H1 (cell line): ENCODE data around the gene DHCR24. TPM values are rescaled to one million over a fixed set of nuclear protein-coding genes. Genes with fewer than 3 reads are reported as not detected.

Source experiments
- CTCF ChIA-PET: fragments of 300-600 bp; sonication (Branson Sonifier 250); formaldehyde crosslinking; loops from one replicate; lab custom pipeline; 2021; ENCODE audit not compliant: partially characterized antibody; lab: Charles Lee
- POLR2A ChIA-PET: fragments of 300-600 bp; sonication (Branson Sonifier 250); formaldehyde crosslinking; loops from one replicate; lab custom pipeline; 2021; ENCODE audit warnings: inconsistent platforms; ENCODE audit not compliant: partially characterized antibody; lab: Charles Lee
- DNase-seq, 2 experiments: peaks; one replicate each; pipeline versions ENCODE4 v3.0.0 to v3.0.0-alpha.2; 2010 to 2022; ENCODE audit warnings: low spot score in 2 of 2, low read depth in 1 of 2, mixed read lengths in 1 of 2
- FAIRE-seq: peaks from 2 replicates; lab custom pipeline; 2011; peaks lifted over from hg19 to GRCh38; lab: Jason Lieb, UNC
- H2AFZ ChIP-seq: 2 replicates; pipeline ENCODE4 v1.8.1; 2012; ENCODE audit warnings: low read length, inconsistent platforms
- H2AK5ac ChIP-seq: 2 replicates; pipeline ENCODE4 v1.6.1; 2013; ENCODE audit warnings: low read depth, low read length
- H2BK120ac ChIP-seq: replicated peaks from 2 replicates; pipeline ENCODE3; 2013; ENCODE audit warnings: low read depth, low read length, inconsistent platforms
- H2BK12ac ChIP-seq: 2 replicates; pipeline ENCODE4 v1.6.1; 2013; ENCODE audit warnings: low read depth, low read length
- H2BK15ac ChIP-seq: 2 replicates; pipeline ENCODE4 v1.6.1; 2013; ENCODE audit warnings: low read length
- H2BK20ac ChIP-seq: 2 replicates; pipeline ENCODE4 v1.6.1; 2013; ENCODE audit warnings: low read length
- H2BK5ac ChIP-seq: 2 replicates; pipeline ENCODE4 v1.6.1; 2013; ENCODE audit warnings: low read depth, low read length
- H3K14ac ChIP-seq: 2 replicates; pipeline ENCODE4 v1.6.1; 2013; ENCODE audit warnings: inconsistent platforms; ENCODE audit not compliant: insufficient read length
- H3K18ac ChIP-seq: 2 replicates; pipeline ENCODE4 v1.6.1; 2013; ENCODE audit warnings: low read length; ENCODE audit errors: extremely low read depth
- H3K23ac ChIP-seq: 2 replicates; pipeline ENCODE4 v1.6.1; 2013; ENCODE audit warnings: inconsistent platforms; ENCODE audit not compliant: insufficient read length
- H3K23me2 ChIP-seq: 2 replicates; pipeline ENCODE4 v1.6.1; 2013; ENCODE audit warnings: low read depth, low read length
- H3K27ac ChIP-seq: 2 replicates; pipeline ENCODE4 v1.6.1; 2011; ENCODE audit warnings: low read depth, low read length, inconsistent platforms
- H3K27me3 ChIP-seq, 4 experiments: replicated peaks in 1 of 4; 1 replicate in 1 of 4; 2 replicates in 3 of 4; pipeline versions ENCODE4 v1.6.1 to v1.8.1; 2011 to 2013; ENCODE audit warnings: low read length in 3 of 4, mild to moderate bottlenecking in 3 of 4, inconsistent platforms in 2 of 4, mixed read lengths in 2 of 4, moderate library complexity in 1 of 4; ENCODE audit not compliant: control insufficient read depth in 3 of 4, insufficient read depth in 3 of 4; ENCODE audit errors: extremely low read depth in 1 of 4
- H3K36me3 ChIP-seq, 4 experiments: 2 replicates each; pipeline versions ENCODE4 v1.6.1 to v1.8.1; 2011 to 2013; ENCODE audit warnings: mild to moderate bottlenecking in 4 of 4, low read length in 3 of 4, moderate library complexity in 2 of 4, control low read depth in 1 of 4, inconsistent platforms in 1 of 4; ENCODE audit not compliant: insufficient read depth in 4 of 4, control insufficient read depth in 2 of 4
- H3K4ac ChIP-seq: replicated peaks from 2 replicates; pipeline ENCODE3; 2013; ENCODE audit warnings: low read length, low read depth, mixed read lengths, inconsistent platforms; ENCODE audit not compliant: insufficient read length
- H3K4me1 ChIP-seq, 4 experiments: replicated peaks in 1 of 4; 1 replicate in 1 of 4; 2 replicates in 3 of 4; pipeline versions ENCODE4 v1.6.1 to v1.8.1; 2011 to 2013; ENCODE audit warnings: low read length in 3 of 4, inconsistent platforms in 2 of 4, mixed read lengths in 1 of 4; ENCODE audit not compliant: insufficient read depth in 4 of 4, control insufficient read depth in 3 of 4
- H3K4me2 ChIP-seq, 2 experiments: 2 replicates each; pipeline versions ENCODE4 v1.6.1 to v1.8.1; 2011 to 2013; ENCODE audit warnings: low read depth in 2 of 2, low read length in 2 of 2, control low read depth in 1 of 2, inconsistent platforms in 1 of 2, mild to moderate bottlenecking in 1 of 2; ENCODE audit not compliant: insufficient read depth in 1 of 2
- H3K4me3 ChIP-seq, 4 experiments: fragments of 200-600, 300-600 bp in 1 of 4; sonication (generic), shearing (Covaris generic), sonication (Bioruptor Twin) in 1 of 4; 2 replicates each; pipeline versions ENCODE4 v1.5.1 to v1.8.1; 2011 to 2016; ENCODE audit warnings: low read length in 4 of 4, low read depth in 3 of 4, control low read depth in 2 of 4, inconsistent platforms in 2 of 4, mild to moderate bottlenecking in 2 of 4, mixed read lengths in 1 of 4, moderate library complexity in 1 of 4; ENCODE audit not compliant: insufficient read depth in 2 of 4; ENCODE audit errors: extremely low read depth in 1 of 4
- H3K56ac ChIP-seq: replicated peaks from 2 replicates; pipeline ENCODE3; 2013; ENCODE audit warnings: low read depth, mild to moderate bottlenecking, mixed read lengths, low read length, inconsistent platforms; ENCODE audit not compliant: insufficient read length
- H3K79me1 ChIP-seq: 2 replicates; pipeline ENCODE4 v1.6.1; 2013; ENCODE audit warnings: low read depth, low read length, control low read depth
- H3K79me2 ChIP-seq, 2 experiments: 2 replicates each; pipeline versions ENCODE4 v1.6.1 to v1.8.1; 2012 to 2013; ENCODE audit warnings: low read length in 2 of 2, mild to moderate bottlenecking in 2 of 2, inconsistent platforms in 1 of 2; ENCODE audit not compliant: insufficient read depth in 2 of 2, control insufficient read depth in 1 of 2
- H3K9ac ChIP-seq, 4 experiments: replicated peaks in 1 of 4; 1 replicate in 1 of 4; 2 replicates in 3 of 4; pipeline versions ENCODE4 v1.6.1 to v1.8.1; 2011 to 2013; ENCODE audit warnings: low read depth in 3 of 4, low read length in 3 of 4, control low read depth in 2 of 4, mild to moderate bottlenecking in 2 of 4, moderate library complexity in 2 of 4, inconsistent platforms in 1 of 4; ENCODE audit errors: extremely low read depth in 1 of 4
- H3K9me3 ChIP-seq, 2 experiments: 2 replicates each; pipeline versions ENCODE4 v1.6.1 to v1.8.1; 2012 to 2013; ENCODE audit warnings: mild to moderate bottlenecking in 2 of 2, moderate library complexity in 2 of 2, control low read depth in 1 of 2, inconsistent platforms in 1 of 2, low read depth in 1 of 2, low read length in 1 of 2, mixed read lengths in 1 of 2; ENCODE audit not compliant: insufficient read depth in 2 of 2
- H4K20me1 ChIP-seq, 2 experiments: replicated peaks in 1 of 2; 2 replicates each; pipeline versions ENCODE3 to v1.8.1; 2011 to 2013; ENCODE audit warnings: inconsistent platforms in 2 of 2, low read length in 2 of 2, mild to moderate bottlenecking in 1 of 2; ENCODE audit not compliant: insufficient read depth in 2 of 2, control insufficient read depth in 1 of 2
- H4K5ac ChIP-seq: 2 replicates; pipeline ENCODE4 v1.6.1; 2013; ENCODE audit warnings: low read length, low read depth, mixed read lengths, inconsistent platforms; ENCODE audit not compliant: insufficient read length
- H4K8ac ChIP-seq: 2 replicates; pipeline ENCODE4 v1.8.0; 2013; ENCODE audit warnings: mild to moderate bottlenecking, moderate library complexity, low read length, inconsistent platforms; ENCODE audit not compliant: insufficient read depth; ENCODE audit errors: extremely low read depth
- H4K91ac ChIP-seq: replicated peaks from 2 replicates; pipeline ENCODE3; 2013; ENCODE audit warnings: low read length, mixed read lengths, inconsistent platforms; ENCODE audit not compliant: insufficient read length
- WGBS, 2 experiments: shearing (Covaris generic) in 1 of 2; methylation state at CpG; one replicate each; pipeline versions ENCODE4 v1.1.6 to v1.1.7; 2013 to 2015; ENCODE audit warnings: low lambda C conversion rate in 2 of 2, mixed read lengths in 2 of 2, inconsistent platforms in 1 of 2, low coverage in 1 of 2, missing lambda C conversion rate in 1 of 2; ENCODE audit not compliant: insufficient replicate concordance in 2 of 2, insufficient coverage in 1 of 2, insufficient read length in 1 of 2; ENCODE audit errors: extremely low coverage in 1 of 2, missing lambda C conversion rate in 1 of 2; 5-methylcytosine and 5-hydroxymethylcytosine counted together
- polyA plus RNA-seq, 7 experiments: library from polyadenylated mRNA; depleted of rRNA in 3 of 7; stranded (reverse) in 5 of 7; unstranded in 2 of 7; fragments of >200 nt in 5 of 7; fragments of 200-250 nt in 2 of 7; gene quantifications; 1 replicate in 5 of 7; 2 replicates in 1 of 7; 4 replicates in 1 of 7; pipeline versions ENCODE4 v1.2.1 to v1.2.3, GENCODE V29; 2011 to 2013; ENCODE audit warnings: missing spikeins in 2 of 7, mixed read lengths in 2 of 7
- total RNA-seq: library from RNA; stranded (reverse); fragmentation: NEBNext Ultra II Directional; extraction: Animal tissue kit (Norgen Biotek cat#: 25700); gene quantifications from 2 replicates; pipeline ENCODE4 v1.2.1, GENCODE V29; 2021

The DHCR24 gene
- total and polyA plus RNA-seq, 2 of the 8 experiments (the other 6 are each of a cell fraction or from before 2014, with no cell fraction given) = 370 to 419 TPM

DNA sequence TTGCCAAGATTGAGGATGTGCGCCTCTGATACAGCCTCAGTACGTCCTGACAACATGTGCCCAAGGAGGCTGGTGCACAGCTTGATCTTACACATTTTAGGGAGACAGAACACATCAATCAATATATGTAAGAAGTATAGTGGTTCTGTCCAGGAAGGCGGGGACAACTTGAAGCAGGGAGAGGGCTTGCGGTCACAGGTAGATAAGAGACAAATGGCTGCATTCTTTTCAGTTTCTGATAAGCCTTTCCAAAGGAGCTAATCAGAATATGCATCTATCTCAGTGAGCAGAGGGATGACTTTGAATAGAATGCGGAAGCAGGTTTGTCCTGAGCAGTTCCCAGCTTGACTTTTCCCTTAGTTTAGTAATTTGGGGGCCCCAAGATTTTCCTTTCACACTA is 10.2 kb downstream of the DHCR24 start:
- peaks cover 0 to 57% of the 10 kb centered on the region in 2 experiments; a peak in 3 of 4 replicates for H3K79me2 ChIP-seq
- H3K9me3 ChIP-seq = no peaks in the 10 kb centered on the region
- no peak overlapping the region for H3K4me3 ChIP-seq
- no peak overlapping the region for H3K4ac ChIP-seq
- H2AK5ac ChIP-seq = no peak overlapping the region
- no peak overlapping the region for H3K9ac ChIP-seq
- no peak overlapping the region for H4K5ac ChIP-seq
- POLR2A ChIA-PET = no interaction called here
- no peak overlapping the region for H3K14ac ChIP-seq
- H4K20me1 ChIP-seq = peaks cover 4 to 23% of the 10 kb centered on the region in 2 experiments
- H3K79me1 ChIP-seq = no peaks in the 10 kb centered on the region; the same call in 1 of the 2 replicates
- H3K18ac ChIP-seq = no peak overlapping the region
- H3K4me1 ChIP-seq = peaks cover 0 to 4% (median under 1%) of the 10 kb centered on the region in 4 experiments; a peak in 1 of 7 replicates
- no peak overlapping the region for H3K56ac ChIP-seq
- peaks cover 24 to 70% (median 50%) of the 10 kb centered on the region in 4 experiments for H3K36me3 ChIP-seq
- WGBS, 2 experiments = 78% methylated on average over 5 of the region's 5 CpGs; no CpG with 5 or more reads in 1 of the 2 experiments
- H2BK12ac ChIP-seq = no peak overlapping the region
- H3K4me2 ChIP-seq = no peak overlapping the region
- no peaks in the 10 kb centered on the region for H3K27me3 ChIP-seq
- DNase-seq = no peak
- no peaks in the 10 kb centered on the region for H3K23me2 ChIP-seq
- H2BK120ac ChIP-seq = no peak overlapping the region
- no peak overlapping the region for H2BK20ac ChIP-seq
- no peak overlapping the region for H2AFZ ChIP-seq
- no peak overlapping the region for H4K8ac ChIP-seq
- no peak for FAIRE-seq
- no peak overlapping the region for H3K23ac ChIP-seq
- CTCF ChIA-PET = interaction anchor here (0.6 to 1.1 kb wide), 2 partner anchors 26 to 82 kb away, joined by 3 read pairs; no protein-coding TSS in a partner anchor
- H3K27ac ChIP-seq = no peak overlapping the region
- no peak overlapping the region for H2BK5ac ChIP-seq
- no peak overlapping the region for H2BK15ac ChIP-seq
- no peak overlapping the region for H4K91ac ChIP-seq
